ENCODE results near the gene DISP1. TPM values are rescaled to one million over a fixed set of nuclear protein-coding genes. Genes with fewer than 3 reads are reported as not detected.
"Not testable (repeated sequence)": the region's sequence is repeated elsewhere in the genome, so short reads cannot be mapped to it uniquely, and the experiment has no call there.

Gene DISP1
- total RNA-seq, 1 experiment from 2014 or later: 1.3 TPM

DNA sequence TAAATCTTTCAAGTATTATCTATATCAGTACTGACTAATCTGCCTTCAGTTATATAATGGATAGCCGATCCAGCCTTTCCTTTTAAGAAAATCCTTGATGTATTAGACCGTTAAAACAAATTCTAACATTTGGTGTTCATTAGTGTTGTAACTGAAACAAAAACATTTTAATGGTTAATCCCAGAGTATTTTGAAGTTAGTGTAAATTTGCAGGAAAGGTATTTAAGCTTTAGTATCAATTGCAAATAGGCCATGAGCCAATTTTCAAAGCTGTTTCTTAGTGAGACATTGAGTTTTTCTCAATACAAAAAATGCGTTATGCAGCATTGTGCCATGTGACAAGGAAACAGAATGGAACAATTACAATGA lies 29.6 kb downstream of the DISP1 start:
- DNase-seq: no peak
- no peak overlapping the region for H3K4me3 ChIP-seq (ENCODE audit: low read length)
- H3K27me3 ChIP-seq (ENCODE audit: low read length): no peaks in the 10 kb centered on the region
- no peak overlapping the region for H3K27ac ChIP-seq (ENCODE audit: low read length)
- no peak for ATAC-seq
- no peaks in the 10 kb centered on the region for H3F3A ChIP-seq (ENCODE audit: low read length, unreplicated experiment)
- H3K9me2 ChIP-seq (replicated peaks; ENCODE audit: low read length): no peaks in the 10 kb centered on the region
- TF ChIP-seq EZH2phosphoT487 (IDR thresholded peaks at IDR 0.05; ENCODE audit: borderline replicate concordance, low read length) (no peak), EZH2 (IDR thresholded peaks at IDR 0.05; ENCODE audit: low read length, unreplicated experiment) (no peak), CTCF (conservative IDR thresholded peaks at IDR 0.05; ENCODE audit: low read depth, low read length) (no peak)
- no peak overlapping the region for H3K9ac ChIP-seq (ENCODE audit: low read length)
- no peaks in the 10 kb centered on the region for H3K9me3 ChIP-seq (ENCODE audit: low read length)
- POLR2A ChIA-PET (ENCODE audit: unreplicated experiment): no interaction called here
- no peak overlapping the region for H2AFZ ChIP-seq (ENCODE audit: low read length)
- H3K4me2 ChIP-seq (ENCODE audit: low read length): no peak overlapping the region
- H4K20me1 ChIP-seq (ENCODE audit: low read length): no peaks in the 10 kb centered on the region
- no peaks in the 10 kb centered on the region for H3K79me2 ChIP-seq (ENCODE audit: low read length)
- CTCF ChIA-PET: no interaction called here
- H3K36me3 ChIP-seq (ENCODE audit: low read depth, low read length): no peaks in the 10 kb centered on the region
- no TSS peak for BruUV-seq (replicated peaks)
- no peaks in the 10 kb centered on the region for H3K4me1 ChIP-seq (ENCODE audit: insufficient read depth, low read length)
- intact Hi-C loops (cut with micrococcal nuclease): no loop called here

DNA sequence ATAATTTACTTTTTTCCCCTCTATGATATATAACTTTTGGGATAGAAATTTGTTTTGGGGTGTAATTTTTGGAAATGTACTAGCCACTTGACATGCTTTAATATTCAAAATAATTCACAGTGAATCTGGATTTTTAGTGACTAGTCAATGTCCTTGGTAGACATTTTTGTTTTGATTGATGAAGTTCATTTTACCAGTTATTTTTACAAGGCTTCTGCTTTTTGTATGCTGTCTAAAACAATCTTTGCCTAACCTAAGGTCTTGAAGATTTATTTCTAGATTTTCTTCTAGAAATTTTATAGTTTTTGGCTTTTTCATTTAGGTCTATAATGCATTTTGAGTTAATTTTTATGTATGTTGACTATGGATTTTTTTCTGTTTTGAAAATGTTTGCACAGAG lies 30.9 kb downstream of the DISP1 start:
- DNase-seq (no peak), ATAC-seq (no peak)
- BruUV-seq (replicated peaks): no TSS peak
- Histone ChIP-seq H3K27ac (ENCODE audit: low read length) (no peak overlapping the region), H3K9ac (ENCODE audit: low read length) (no peak overlapping the region), H3K27me3 (ENCODE audit: low read length) (no peaks in the 10 kb centered on the region), H3K36me3 (ENCODE audit: low read depth, low read length) (no peaks in the 10 kb centered on the region), H4K20me1 (ENCODE audit: low read length) (no peaks in the 10 kb centered on the region), H3F3A (ENCODE audit: low read length, unreplicated experiment) (no peaks in the 10 kb centered on the region), H3K4me1 (ENCODE audit: insufficient read depth, low read length) (no peaks in the 10 kb centered on the region), H3K9me2 (replicated peaks; ENCODE audit: low read length) (no peaks in the 10 kb centered on the region), H3K9me3 (ENCODE audit: low read length) (no peaks in the 10 kb centered on the region), H3K4me2 (ENCODE audit: low read length) (no peak overlapping the region), H3K4me3 (ENCODE audit: low read length) (no peak overlapping the region), H3K79me2 (ENCODE audit: low read length) (no peaks in the 10 kb centered on the region), H2AFZ (ENCODE audit: low read length) (no peak overlapping the region)
- ChIA-PET CTCF (no interaction called here), POLR2A (ENCODE audit: unreplicated experiment) (no interaction called here)
- intact Hi-C loops (cut with micrococcal nuclease): no loop called here
- no peak for TF ChIP-seq EZH2phosphoT487 (IDR thresholded peaks at IDR 0.05; ENCODE audit: borderline replicate concordance, low read length)
- TF ChIP-seq CTCF (conservative IDR thresholded peaks at IDR 0.05; ENCODE audit: low read depth, low read length): no peak
- no peak for TF ChIP-seq EZH2 (IDR thresholded peaks at IDR 0.05; ENCODE audit: low read length, unreplicated experiment)

- H3K9ac ChIP-seq (ENCODE audit: low read length); ATAC-seq; H3K36me3 ChIP-seq (ENCODE audit: low read depth, low read length); H3F3A ChIP-seq (ENCODE audit: low read length, unreplicated experiment); BruUV-seq (replicated peaks); H3K9me3 ChIP-seq (ENCODE audit: low read length); CTCF ChIA-PET; POLR2A ChIA-PET (ENCODE audit: unreplicated experiment); DNase-seq; H3K4me1 ChIP-seq (ENCODE audit: insufficient read depth, low read length); H3K27ac ChIP-seq (ENCODE audit: low read length); H3K9me2 ChIP-seq (replicated peaks; ENCODE audit: low read length); H3K4me3 ChIP-seq (ENCODE audit: low read length); H3K27me3 ChIP-seq (ENCODE audit: low read length); H2AFZ ChIP-seq (ENCODE audit: low read length); H3K79me2 ChIP-seq (ENCODE audit: low read length); H3K4me2 ChIP-seq (ENCODE audit: low read length); intact Hi-C loops (cut with micrococcal nuclease); H4K20me1 ChIP-seq (ENCODE audit: low read length): not testable (repeated sequence)
These were observed 35.7 kb downstream of the DISP1 start for GRCh38 chr1:222850550-222850949.

All from PC-3 (cell line).